ENCODE measurements around the gene SLC39A11. TPM values are rescaled to one million over a fixed set of nuclear protein-coding genes. Genes with fewer than 3 reads are reported as not detected.
A peak's percentile ranks its signal among the peaks of the same experiment; 100 is the strongest.

Gene SLC39A11
- total RNA-seq, 1 experiment from 2014 or later, result 46.4 TPM

DNA sequence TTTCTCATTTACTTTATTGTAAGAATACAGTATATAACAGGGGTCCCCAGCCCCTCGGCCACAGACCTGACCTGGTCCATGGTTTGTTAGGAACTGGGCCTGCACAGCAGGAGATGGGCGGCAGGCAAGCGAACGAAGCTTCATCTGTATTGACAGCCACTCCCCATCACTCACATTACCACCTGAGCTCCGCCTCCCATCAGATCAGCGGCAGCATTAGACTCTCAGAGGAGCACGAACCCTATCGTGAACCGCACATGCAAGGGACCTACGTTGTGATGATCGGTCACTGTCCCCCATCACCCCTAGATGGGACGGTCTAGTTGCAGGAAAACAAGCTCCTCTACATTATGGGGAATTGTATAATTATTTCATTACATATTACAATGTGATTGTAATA, 410.6 kb downstream of the SLC39A11 start:
- Histone ChIP-seq H3K4me3 (replicated peaks in 1 of 2; ENCODE audit: low read depth in 1 of 2, low read length in 2 of 2) (peak overlapping the region in 1 of 2 experiments; percentile 14; a peak in 1 of 4 replicates), H3K27me3 (ENCODE audit: insufficient read depth, low read length) (no peaks in the 10 kb centered on the region), H3K79me2 (ENCODE audit: insufficient read depth, low read length) (no peaks in the 10 kb centered on the region), H3K4me2 (ENCODE audit: low read length) (peak overlapping the region; percentile 73), H3K9me3 (ENCODE audit: control insufficient read depth in 1 of 2, insufficient read depth in 1 of 2, low read depth in 1 of 2, low read length in 2 of 2) (no peaks in the 10 kb centered on the region), H3K27ac (ENCODE audit: low read depth, low read length) (peak overlapping the region; percentile 87; the same call in 1 of the 2 replicates), H3K4me1 (ENCODE audit: control insufficient read depth in 1 of 2, insufficient read depth in 2 of 2, low read length in 2 of 2) (peaks cover 57 to 71% of the 10 kb centered on the region in 2 experiments), H4K20me1 (ENCODE audit: insufficient read depth) (no peaks in the 10 kb centered on the region), H3K9me2 (ENCODE audit: insufficient read depth) (no peaks in the 10 kb centered on the region), H3K36me3 (ENCODE audit: control insufficient read depth in 1 of 2, insufficient read depth in 2 of 2, low read length in 2 of 2) (no peaks in the 10 kb centered on the region), H2AFZ (ENCODE audit: low read depth, low read length, poor library complexity, severe bottlenecking) (peak overlapping the region; percentile 29), H3K9ac (ENCODE audit: low read length) (peak overlapping the region; percentile 46)
- POLR2A ChIA-PET, result interaction anchor here (0.7 to 4.5 kb wide), 11 partner anchors 10 to 101 kb away, joined by 3 to 33 read pairs (median 4); no protein-coding TSS in a partner anchor
- CTCF ChIA-PET, result interaction anchor here (1.0 to 4.6 kb wide), 4 partner anchors 11 to 125 kb away, joined by 4 to 34 read pairs (median 6); no protein-coding TSS in a partner anchor
- peak; percentile 64 for TF ChIP-seq CBX3 (IDR thresholded peaks at IDR 0.05; ENCODE audit: low read depth)
- TF ChIP-seq, protein P1, sequence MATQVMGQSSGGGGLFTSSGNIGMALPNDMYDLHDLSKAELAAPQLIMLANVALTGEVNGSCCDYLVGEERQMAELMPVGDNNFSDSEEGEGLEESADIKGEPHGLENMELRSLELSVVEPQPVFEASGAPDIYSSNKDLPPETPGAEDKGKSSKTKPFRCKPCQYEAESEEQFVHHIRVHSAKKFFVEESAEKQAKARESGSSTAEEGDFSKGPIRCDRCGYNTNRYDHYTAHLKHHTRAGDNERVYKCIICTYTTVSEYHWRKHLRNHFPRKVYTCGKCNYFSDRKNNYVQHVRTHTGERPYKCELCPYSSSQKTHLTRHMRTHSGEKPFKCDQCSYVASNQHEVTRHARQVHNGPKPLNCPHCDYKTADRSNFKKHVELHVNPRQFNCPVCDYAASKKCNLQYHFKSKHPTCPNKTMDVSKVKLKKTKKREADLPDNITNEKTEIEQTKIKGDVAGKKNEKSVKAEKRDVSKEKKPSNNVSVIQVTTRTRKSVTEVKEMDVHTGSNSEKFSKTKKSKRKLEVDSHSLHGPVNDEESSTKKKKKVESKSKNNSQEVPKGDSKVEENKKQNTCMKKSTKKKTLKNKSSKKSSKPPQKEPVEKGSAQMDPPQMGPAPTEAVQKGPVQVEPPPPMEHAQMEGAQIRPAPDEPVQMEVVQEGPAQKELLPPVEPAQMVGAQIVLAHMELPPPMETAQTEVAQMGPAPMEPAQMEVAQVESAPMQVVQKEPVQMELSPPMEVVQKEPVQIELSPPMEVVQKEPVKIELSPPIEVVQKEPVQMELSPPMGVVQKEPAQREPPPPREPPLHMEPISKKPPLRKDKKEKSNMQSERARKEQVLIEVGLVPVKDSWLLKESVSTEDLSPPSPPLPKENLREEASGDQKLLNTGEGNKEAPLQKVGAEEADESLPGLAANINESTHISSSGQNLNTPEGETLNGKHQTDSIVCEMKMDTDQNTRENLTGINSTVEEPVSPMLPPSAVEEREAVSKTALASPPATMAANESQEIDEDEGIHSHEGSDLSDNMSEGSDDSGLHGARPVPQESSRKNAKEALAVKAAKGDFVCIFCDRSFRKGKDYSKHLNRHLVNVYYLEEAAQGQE (IDR thresholded peaks at IDR 0.05; ENCODE audit: low read depth), result no peak
- TF ChIP-seq, protein P2, sequence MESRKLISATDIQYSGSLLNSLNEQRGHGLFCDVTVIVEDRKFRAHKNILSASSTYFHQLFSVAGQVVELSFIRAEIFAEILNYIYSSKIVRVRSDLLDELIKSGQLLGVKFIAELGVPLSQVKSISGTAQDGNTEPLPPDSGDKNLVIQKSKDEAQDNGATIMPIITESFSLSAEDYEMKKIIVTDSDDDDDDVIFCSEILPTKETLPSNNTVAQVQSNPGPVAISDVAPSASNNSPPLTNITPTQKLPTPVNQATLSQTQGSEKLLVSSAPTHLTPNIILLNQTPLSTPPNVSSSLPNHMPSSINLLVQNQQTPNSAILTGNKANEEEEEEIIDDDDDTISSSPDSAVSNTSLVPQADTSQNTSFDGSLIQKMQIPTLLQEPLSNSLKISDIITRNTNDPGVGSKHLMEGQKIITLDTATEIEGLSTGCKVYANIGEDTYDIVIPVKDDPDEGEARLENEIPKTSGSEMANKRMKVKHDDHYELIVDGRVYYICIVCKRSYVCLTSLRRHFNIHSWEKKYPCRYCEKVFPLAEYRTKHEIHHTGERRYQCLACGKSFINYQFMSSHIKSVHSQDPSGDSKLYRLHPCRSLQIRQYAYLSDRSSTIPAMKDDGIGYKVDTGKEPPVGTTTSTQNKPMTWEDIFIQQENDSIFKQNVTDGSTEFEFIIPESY (IDR thresholded peaks at IDR 0.05; ENCODE audit: extremely low read depth, insufficient replicate concordance, low read length), result peak; percentile 5
- TF ChIP-seq, protein P3, sequence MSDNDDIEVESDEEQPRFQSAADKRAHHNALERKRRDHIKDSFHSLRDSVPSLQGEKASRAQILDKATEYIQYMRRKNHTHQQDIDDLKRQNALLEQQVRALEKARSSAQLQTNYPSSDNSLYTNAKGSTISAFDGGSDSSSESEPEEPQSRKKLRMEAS (IDR thresholded peaks at IDR 0.05), result peak; percentile 87
- TF ChIP-seq, protein P4, sequence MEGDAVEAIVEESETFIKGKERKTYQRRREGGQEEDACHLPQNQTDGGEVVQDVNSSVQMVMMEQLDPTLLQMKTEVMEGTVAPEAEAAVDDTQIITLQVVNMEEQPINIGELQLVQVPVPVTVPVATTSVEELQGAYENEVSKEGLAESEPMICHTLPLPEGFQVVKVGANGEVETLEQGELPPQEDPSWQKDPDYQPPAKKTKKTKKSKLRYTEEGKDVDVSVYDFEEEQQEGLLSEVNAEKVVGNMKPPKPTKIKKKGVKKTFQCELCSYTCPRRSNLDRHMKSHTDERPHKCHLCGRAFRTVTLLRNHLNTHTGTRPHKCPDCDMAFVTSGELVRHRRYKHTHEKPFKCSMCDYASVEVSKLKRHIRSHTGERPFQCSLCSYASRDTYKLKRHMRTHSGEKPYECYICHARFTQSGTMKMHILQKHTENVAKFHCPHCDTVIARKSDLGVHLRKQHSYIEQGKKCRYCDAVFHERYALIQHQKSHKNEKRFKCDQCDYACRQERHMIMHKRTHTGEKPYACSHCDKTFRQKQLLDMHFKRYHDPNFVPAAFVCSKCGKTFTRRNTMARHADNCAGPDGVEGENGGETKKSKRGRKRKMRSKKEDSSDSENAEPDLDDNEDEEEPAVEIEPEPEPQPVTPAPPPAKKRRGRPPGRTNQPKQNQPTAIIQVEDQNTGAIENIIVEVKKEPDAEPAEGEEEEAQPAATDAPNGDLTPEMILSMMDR (IDR thresholded peaks at IDR 0.05 in 2 of 3, conservative IDR thresholded peaks at IDR 0.05 in 1 of 3; ENCODE audit: borderline replicate concordance in 1 of 3, insufficient read depth in 1 of 3, low read depth in 2 of 3, low read length in 2 of 3), result no peak
- peak; percentile 60 for TF ChIP-seq POLR2AphosphoS5 (IDR thresholded peaks at IDR 0.05; ENCODE audit: low read depth, low read length)
- peak; percentile 68 for DNase-seq (ENCODE audit: low read depth, low spot score)
- BruUV-seq (replicated peaks), result no TSS peak
- intact Hi-C loops (cut with micrococcal nuclease), result loop anchor here (2.0 to 5.0 kb wide), 2 partner anchors 35 to 90 kb away; no protein-coding TSS in a partner anchor
- peak; percentile 63 for ATAC-seq
- RAD21 ChIA-PET (ENCODE audit: low non-redundant PET in 1 of 2, low total read pairs in 2 of 2, uncharacterized antibody in 2 of 2, unreplicated experiment in 2 of 2), result interaction anchor here (0.5 to 3.6 kb wide), 5 partner anchors 21 to 125 kb away, joined by 3 to 14 read pairs (median 4); no protein-coding TSS in a partner anchor
